PFSK-1 (cell line): ENCODE results near the gene DNM3.
A peak's percentile ranks its signal among the peaks of the same experiment; 100 is the strongest.

ENCODE experiments used
- FOXP2 ChIP-seq: optimal IDR thresholded peaks from 2 replicates; pipeline ENCODE3; 2011; ENCODE audit warnings: borderline replicate concordance, control low read depth, inconsistent platforms; ENCODE audit not compliant: insufficient read depth; ENCODE audit errors: extremely low read length, extremely low read depth
- POLR2AphosphoS5 ChIP-seq: IDR thresholded peaks from 2 replicates; pipeline ENCODE4 v1.6.1; 2012; ENCODE audit warnings: low read depth, mild to moderate bottlenecking, control low read depth, low read length, moderate library complexity
- SIN3A ChIP-seq: IDR thresholded peaks from 2 replicates; pipeline ENCODE4 v1.6.1; 2012; ENCODE audit warnings: mild to moderate bottlenecking, low read length, moderate library complexity, borderline replicate concordance; ENCODE audit not compliant: insufficient read depth
- TAF1 ChIP-seq: IDR thresholded peaks from 2 replicates; pipeline ENCODE4 v1.6.1; 2012; ENCODE audit warnings: low read length, control low read depth, borderline replicate concordance; ENCODE audit not compliant: insufficient read depth
- TF ChIP-seq, protein P1 (sequence below), 2 experiments: IDR thresholded peaks; 2 replicates each; pipeline versions ENCODE4 v1.6.1 to v1.8.0; 2011 to 2012; ENCODE audit warnings: low read depth in 2 of 2, low read length in 2 of 2, control low read depth in 1 of 2, inconsistent platforms in 1 of 2, mild to moderate bottlenecking in 1 of 2, moderate library complexity in 1 of 2; ENCODE audit not compliant: insufficient read depth in 1 of 2

DNM3 gene

DNA sequence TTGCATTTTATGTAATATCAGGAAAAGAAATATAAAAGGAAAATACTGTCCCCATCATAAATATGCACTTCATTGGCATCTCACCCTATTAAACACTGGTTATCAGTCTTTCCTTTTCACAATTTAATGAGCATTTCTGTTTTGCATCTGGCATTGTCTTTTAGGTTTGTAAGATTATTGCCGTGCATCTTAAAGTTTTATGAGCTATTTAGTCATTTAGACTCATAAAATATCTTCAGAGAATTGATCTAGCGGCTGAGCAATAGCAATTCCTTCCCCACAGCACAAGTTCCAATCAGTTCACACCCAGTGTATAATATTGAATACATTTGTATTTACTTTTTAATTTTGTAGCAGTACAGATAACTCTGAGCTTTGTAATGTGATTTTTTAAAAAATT is 466.8 kb downstream of the DNM3 start:
- TF ChIP-seq SIN3A = no peak

GRCh38 chr1:172308577-172308976 is 467.3 kb downstream of the DNM3 start:
- TF ChIP-seq POLR2AphosphoS5 (no peak), TAF1 (no peak), SIN3A (no peak), FOXP2 (no peak)

- peak; percentile 32; the same call in 1 of the 2 replicates for TF ChIP-seq POLR2AphosphoS5
- TF ChIP-seq FOXP2 = no peak
- peak; percentile 48; the same call in 1 of the 2 replicates for TF ChIP-seq TAF1
Observed at GRCh38 chr1:172320733-172321132, 479.4 kb downstream of the DNM3 start.

GRCh38 chr1:172321451-172321850 is 480.2 kb downstream of the DNM3 start:
- TF ChIP-seq TAF1 (no peak), POLR2AphosphoS5 (no peak), SIN3A (no peak), FOXP2 (no peak)
- TF ChIP-seq, protein P1, sequence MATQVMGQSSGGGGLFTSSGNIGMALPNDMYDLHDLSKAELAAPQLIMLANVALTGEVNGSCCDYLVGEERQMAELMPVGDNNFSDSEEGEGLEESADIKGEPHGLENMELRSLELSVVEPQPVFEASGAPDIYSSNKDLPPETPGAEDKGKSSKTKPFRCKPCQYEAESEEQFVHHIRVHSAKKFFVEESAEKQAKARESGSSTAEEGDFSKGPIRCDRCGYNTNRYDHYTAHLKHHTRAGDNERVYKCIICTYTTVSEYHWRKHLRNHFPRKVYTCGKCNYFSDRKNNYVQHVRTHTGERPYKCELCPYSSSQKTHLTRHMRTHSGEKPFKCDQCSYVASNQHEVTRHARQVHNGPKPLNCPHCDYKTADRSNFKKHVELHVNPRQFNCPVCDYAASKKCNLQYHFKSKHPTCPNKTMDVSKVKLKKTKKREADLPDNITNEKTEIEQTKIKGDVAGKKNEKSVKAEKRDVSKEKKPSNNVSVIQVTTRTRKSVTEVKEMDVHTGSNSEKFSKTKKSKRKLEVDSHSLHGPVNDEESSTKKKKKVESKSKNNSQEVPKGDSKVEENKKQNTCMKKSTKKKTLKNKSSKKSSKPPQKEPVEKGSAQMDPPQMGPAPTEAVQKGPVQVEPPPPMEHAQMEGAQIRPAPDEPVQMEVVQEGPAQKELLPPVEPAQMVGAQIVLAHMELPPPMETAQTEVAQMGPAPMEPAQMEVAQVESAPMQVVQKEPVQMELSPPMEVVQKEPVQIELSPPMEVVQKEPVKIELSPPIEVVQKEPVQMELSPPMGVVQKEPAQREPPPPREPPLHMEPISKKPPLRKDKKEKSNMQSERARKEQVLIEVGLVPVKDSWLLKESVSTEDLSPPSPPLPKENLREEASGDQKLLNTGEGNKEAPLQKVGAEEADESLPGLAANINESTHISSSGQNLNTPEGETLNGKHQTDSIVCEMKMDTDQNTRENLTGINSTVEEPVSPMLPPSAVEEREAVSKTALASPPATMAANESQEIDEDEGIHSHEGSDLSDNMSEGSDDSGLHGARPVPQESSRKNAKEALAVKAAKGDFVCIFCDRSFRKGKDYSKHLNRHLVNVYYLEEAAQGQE (IDR thresholded peaks at IDR 0.05; ENCODE audit: insufficient read depth in 1 of 2, low read depth in 2 of 2, low read length in 2 of 2) = no peak

DNA sequence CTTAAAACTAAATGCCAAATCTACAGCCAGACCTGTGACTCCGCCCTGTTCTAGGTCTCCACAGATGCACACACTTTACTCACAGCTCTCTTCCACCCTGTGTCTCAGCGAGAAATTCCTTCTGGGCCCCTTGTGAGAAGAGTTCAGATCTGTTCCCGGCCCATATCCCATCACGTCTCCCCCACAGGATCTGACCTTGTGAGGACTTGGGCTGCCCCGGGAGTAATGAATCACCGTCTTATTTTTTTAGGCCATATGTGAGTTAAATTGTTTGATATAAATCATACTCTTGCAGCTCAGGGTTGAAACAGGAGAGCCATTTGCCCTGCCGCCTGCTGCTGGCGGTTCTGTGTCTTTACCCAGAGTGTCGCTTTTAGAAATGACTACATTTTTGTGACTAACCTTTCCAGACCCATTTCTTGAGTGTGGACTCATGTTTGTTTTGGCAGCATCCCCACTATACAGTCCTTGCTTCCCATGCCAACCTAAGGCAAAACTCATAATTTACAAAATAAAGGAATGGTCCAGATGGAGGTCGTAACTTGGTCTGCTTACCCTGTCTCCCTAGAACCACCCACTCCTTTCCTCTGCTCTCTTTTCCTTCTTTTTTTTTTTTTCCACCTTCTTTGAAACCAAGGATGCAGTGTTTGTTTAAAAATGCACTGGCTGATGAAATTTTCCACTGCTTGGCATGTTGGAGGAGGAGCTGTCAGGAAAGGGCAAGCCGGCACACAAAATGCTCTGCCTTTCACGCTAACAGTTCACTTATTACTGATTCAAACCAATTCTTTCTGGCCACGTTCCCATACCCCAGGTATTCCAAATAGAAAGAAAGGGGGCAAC is 481.1 kb downstream of the DNM3 start:
- peak; percentile 43 for TF ChIP-seq POLR2AphosphoS5
- peak; percentile 10; the same call in 1 of the 2 replicates for TF ChIP-seq TAF1
- TF ChIP-seq, protein P1 (IDR thresholded peaks at IDR 0.05; ENCODE audit: insufficient read depth in 1 of 2, low read depth in 2 of 2, low read length in 2 of 2) = peak in 1 of 2 experiments; percentile 56; a peak in 1 of 4 replicates
- TF ChIP-seq SIN3A = no peak
- no peak for TF ChIP-seq FOXP2

DNA sequence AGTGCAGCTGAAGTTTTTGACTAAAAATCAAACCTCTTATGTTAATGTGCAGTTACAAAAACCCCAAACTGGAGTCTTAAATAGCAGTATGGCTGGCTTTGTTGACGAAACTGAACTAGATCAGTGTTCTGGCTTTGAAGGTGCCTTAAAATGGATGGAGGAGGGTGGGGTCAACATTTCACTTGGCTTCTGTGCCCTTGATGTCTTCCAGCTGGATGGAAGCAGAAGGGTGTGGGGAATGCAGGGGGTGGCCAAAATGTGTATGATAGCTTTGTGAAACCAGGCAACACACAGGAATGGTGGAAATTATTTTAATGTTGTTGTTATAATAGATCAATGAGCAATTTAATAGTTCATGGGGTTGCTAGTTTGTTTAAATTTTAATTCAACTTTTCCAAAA is 482.4 kb downstream of the DNM3 start:
- TF ChIP-seq FOXP2 = no peak
- TF ChIP-seq POLR2AphosphoS5 = no peak
- TF ChIP-seq, protein P1 (IDR thresholded peaks at IDR 0.05; ENCODE audit: insufficient read depth in 1 of 2, low read depth in 2 of 2, low read length in 2 of 2) = no peak
- TF ChIP-seq TAF1 = no peak
- no peak for TF ChIP-seq SIN3A

DNA sequence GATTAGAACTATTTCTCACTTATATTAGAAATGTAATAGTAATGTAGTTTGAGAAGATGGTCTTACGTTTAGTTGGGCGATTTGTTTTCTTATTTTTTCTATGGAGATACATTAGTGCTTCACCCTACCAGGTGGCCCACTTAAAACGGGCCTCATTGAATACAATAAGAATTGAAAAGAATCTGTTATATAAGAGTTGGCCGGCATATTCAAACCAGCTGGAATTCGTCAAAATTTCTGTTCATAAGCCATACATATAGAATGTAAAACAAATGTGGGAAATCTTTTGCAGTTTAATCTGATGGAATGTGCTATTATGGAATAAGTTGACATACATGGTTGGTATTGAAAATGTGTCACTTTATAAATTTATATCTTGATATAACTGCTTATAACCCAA is 482.8 kb downstream of the DNM3 start:
- no peak for TF ChIP-seq POLR2AphosphoS5
